Measurements from ENCODE around the gene POU4F1.

Gene POU4F1

GRCh38 chr13:78603240-78603957, at the start of gene POU4F1:
POU4F1 (minus strand) TSS chr13:78603552; CDS start chr13:78603326, 226 bp downstream.
- Histone ChIP-seq H3K9me3 (ENCODE audit: control insufficient read depth, insufficient read depth, low read length) (peaks cover 9% of the 10 kb centered on the region), H3K27ac (ENCODE audit: low read depth, low read length) (no peak within 1 kb of the TSS), H3K79me2 (ENCODE audit: control insufficient read depth, low read length) (no peaks in the 10 kb centered on the region), H3K4me1 (ENCODE audit: control insufficient read depth, low read length) (no peaks in the 10 kb centered on the region), H3K27me3 (ENCODE audit: control insufficient read depth, low read length) (peaks cover 31% of the 10 kb centered on the region), H3K9me2 (replicated peaks; ENCODE audit: control insufficient read depth, low read length) (no peaks in the 10 kb centered on the region), H3K4me3 (ENCODE audit: low read length) (no peak within 1 kb of the TSS), H3F3A (ENCODE audit: control insufficient read depth, insufficient read depth) (no peaks in the 10 kb centered on the region), H3K36me3 (ENCODE audit: control insufficient read depth, low read length) (no peaks in the 10 kb centered on the region), H3K4me2 (ENCODE audit: low read length) (no peak within 1 kb of the TSS), H4K20me1 (ENCODE audit: control insufficient read depth, insufficient read depth, low read depth, low read length) (no peaks in the 10 kb centered on the region)
- TF ChIP-seq EZH2phosphoT487 (IDR thresholded peaks at IDR 0.05; ENCODE audit: borderline replicate concordance, low read length) (no peak), CTCF (IDR thresholded peaks at IDR 0.05; ENCODE audit: low read depth, low read length, poor library complexity, severe bottlenecking) (no peak)

- H3K4me2 ChIP-seq (ENCODE audit: low read length), result no peak overlapping the region
- peaks cover 39% of the 10 kb centered on the region for H3K36me3 ChIP-seq (ENCODE audit: control insufficient read depth, low read length)
- H4K20me1 ChIP-seq (ENCODE audit: control insufficient read depth, insufficient read depth, low read depth, low read length), result peaks cover 45% of the 10 kb centered on the region
- H3F3A ChIP-seq (ENCODE audit: control insufficient read depth, insufficient read depth), result no peaks in the 10 kb centered on the region; the same call in 1 of the 2 replicates
- H3K9me2 ChIP-seq (replicated peaks; ENCODE audit: control insufficient read depth, low read length), result no peaks in the 10 kb centered on the region
- no peaks in the 10 kb centered on the region for H3K27me3 ChIP-seq (ENCODE audit: control insufficient read depth, low read length)
- H3K79me2 ChIP-seq (ENCODE audit: control insufficient read depth, low read length), result peaks cover 100% of the 10 kb centered on the region
- no peak overlapping the region for H3K4me3 ChIP-seq (ENCODE audit: low read length)
- no peak overlapping the region for H3K27ac ChIP-seq (ENCODE audit: low read depth, low read length)
- H3K9me3 ChIP-seq (ENCODE audit: control insufficient read depth, insufficient read depth, low read length), result no peaks in the 10 kb centered on the region
- no peak for TF ChIP-seq EZH2phosphoT487 (IDR thresholded peaks at IDR 0.05; ENCODE audit: borderline replicate concordance, low read length)
- TF ChIP-seq CTCF (IDR thresholded peaks at IDR 0.05; ENCODE audit: low read depth, low read length, poor library complexity, severe bottlenecking), result no peak
- H3K4me1 ChIP-seq (ENCODE audit: control insufficient read depth, low read length), result peaks cover 19% of the 10 kb centered on the region
These were observed 49.3 kb upstream of the POU4F1 start for GRCh38 chr13:78652651-78653050.

- Histone ChIP-seq H3K4me3 (ENCODE audit: low read length) (no peak overlapping the region), H3K4me2 (ENCODE audit: low read length) (no peak overlapping the region), H3K9me3 (ENCODE audit: control insufficient read depth, insufficient read depth, low read length) (no peaks in the 10 kb centered on the region), H3K36me3 (ENCODE audit: control insufficient read depth, low read length) (peaks cover 31% of the 10 kb centered on the region), H3K9me2 (replicated peaks; ENCODE audit: control insufficient read depth, low read length) (no peaks in the 10 kb centered on the region), H3K27ac (ENCODE audit: low read depth, low read length) (no peak overlapping the region), H3F3A (ENCODE audit: control insufficient read depth, insufficient read depth) (no peaks in the 10 kb centered on the region; the same call in 1 of the 2 replicates), H4K20me1 (ENCODE audit: control insufficient read depth, insufficient read depth, low read depth, low read length) (peaks cover 43% of the 10 kb centered on the region), H3K79me2 (ENCODE audit: control insufficient read depth, low read length) (peaks cover 100% of the 10 kb centered on the region), H3K4me1 (ENCODE audit: control insufficient read depth, low read length) (peaks cover 14% of the 10 kb centered on the region), H3K27me3 (ENCODE audit: control insufficient read depth, low read length) (no peaks in the 10 kb centered on the region)
- TF ChIP-seq EZH2phosphoT487 (IDR thresholded peaks at IDR 0.05; ENCODE audit: borderline replicate concordance, low read length), result no peak
- TF ChIP-seq CTCF (IDR thresholded peaks at IDR 0.05; ENCODE audit: low read depth, low read length, poor library complexity, severe bottlenecking), result no peak
These were observed 47.3 kb upstream of the POU4F1 start for GRCh38 chr13:78650717-78651083.
